ENCODE results near the gene TICRR.

GRCh38 chr15:89539027-89539426 is 36.2 kb upstream of the TICRR start:
- TF ChIP-seq YY1 (IDR thresholded peaks at IDR 0.05; ENCODE audit: low read depth) (no peak), FOXM1 (IDR thresholded peaks at IDR 0.05; ENCODE audit: borderline replicate concordance, low read depth) (no peak), MAX (IDR thresholded peaks at IDR 0.05) (no peak), RAD21 (IDR thresholded peaks at IDR 0.05; ENCODE audit: low read depth) (no peak), REST (IDR thresholded peaks at IDR 0.05; ENCODE audit: low read depth) (no peak), NFIC (IDR thresholded peaks at IDR 0.05) (no peak), USF1 (IDR thresholded peaks at IDR 0.05) (no peak), CREB1 (IDR thresholded peaks at IDR 0.05; ENCODE audit: low read depth) (no peak), TEAD4 (IDR thresholded peaks at IDR 0.05) (no peak), TCF12 (IDR thresholded peaks at IDR 0.05; ENCODE audit: low read depth) (no peak)
